ENCODE measurements around the gene ADIPOR2. TPM values are rescaled to one million over a fixed set of nuclear protein-coding genes. Genes with fewer than 3 reads are reported as not detected.

ADIPOR2 gene
- total RNA-seq, 1 experiment from 2014 or later = 45.3 TPM

GRCh38 chr12:1797991-1798640 lies 107.2 kb downstream of the ADIPOR2 start:
- H3K27me3 ChIP-seq (ENCODE audit: insufficient read depth, low read length) = no peaks in the 10 kb centered on the region
- H3K23ac ChIP-seq (ENCODE audit: insufficient read length, low read depth, low read length) = no peak overlapping the region
- Mint-ChIP-seq H3K4me3 (no peak overlapping the region), H3K27ac (no peak overlapping the region), H3K9me3 (no peaks in the 10 kb centered on the region; a peak in 1 of 5 replicates), H3K27me3 (ENCODE audit: low read depth) (peaks cover 7% of the 10 kb centered on the region), H3K4me1 (peaks cover 13 to 16% of the 10 kb centered on the region in 2 experiments), H3K36me3 (ENCODE audit: insufficient read depth in 1 of 3, low read depth in 3 of 3) (no peaks in the 10 kb centered on the region)
- H3K9me3 ChIP-seq (ENCODE audit: control insufficient read depth, low read depth, low read length) = no peaks in the 10 kb centered on the region
- no peak overlapping the region for H3K18ac ChIP-seq (ENCODE audit: insufficient read length, low read depth, low read length)
- no peak overlapping the region for H2BK12ac ChIP-seq (ENCODE audit: insufficient read length, low read depth, low read length)
- H2BK20ac ChIP-seq (ENCODE audit: low read depth, low read length, poor library complexity, severe bottlenecking) = no peak overlapping the region
- H3K4me1 ChIP-seq (ENCODE audit: insufficient read depth, low read length) = no peaks in the 10 kb centered on the region
- DNase-seq = peak; percentile 40
- H3K27ac ChIP-seq (ENCODE audit: insufficient read length, low read depth, low read length) = no peak overlapping the region
- no CpG with 5 or more reads among the region's 22 CpGs for WGBS (ENCODE audit: extremely low coverage, insufficient read length, low lambda C conversion rate)
- peaks cover 4% of the 10 kb centered on the region for H3K23me2 ChIP-seq (ENCODE audit: insufficient read length, low read depth, low read length, poor library complexity, severe bottlenecking)
- H4K5ac ChIP-seq (ENCODE audit: insufficient read length, low read depth, low read length) = no peak overlapping the region
- H3K79me1 ChIP-seq (ENCODE audit: insufficient read depth, low read depth, low read length, poor library complexity, severe bottlenecking) = no peaks in the 10 kb centered on the region
- no peak overlapping the region for H2BK120ac ChIP-seq (ENCODE audit: low read depth, low read length, poor library complexity, severe bottlenecking)
- H3K14ac ChIP-seq (ENCODE audit: insufficient read depth, low read length) = no peak overlapping the region
- H3K9ac ChIP-seq (ENCODE audit: extremely low read depth, insufficient read length, low read length) = no peak overlapping the region
- no peak overlapping the region for H3T11ph ChIP-seq (ENCODE audit: low read length)
- no peak overlapping the region for H2AK5ac ChIP-seq (ENCODE audit: insufficient read length, low read length)
- H4K20me1 ChIP-seq (ENCODE audit: control insufficient read depth, insufficient read depth, insufficient read length) = no peaks in the 10 kb centered on the region
- no peak overlapping the region for H3K4ac ChIP-seq (ENCODE audit: low read depth, low read length)
- H4K8ac ChIP-seq (replicated peaks; ENCODE audit: insufficient read length, low read depth, low read length) = no peak overlapping the region
- H4K91ac ChIP-seq (ENCODE audit: insufficient read length, low read depth, low read length) = no peak overlapping the region
- no peak for TF ChIP-seq CTCF (conservative IDR thresholded peaks at IDR 0.05)
- no peak overlapping the region for H2AFZ ChIP-seq (ENCODE audit: low read length)
- no peak overlapping the region for H3K4me2 ChIP-seq (ENCODE audit: insufficient read depth, insufficient read length, low read length)
- H2BK5ac ChIP-seq (ENCODE audit: insufficient read length, low read length) = no peak overlapping the region
- H3K56ac ChIP-seq (ENCODE audit: insufficient read length, low read depth, low read length) = no peak overlapping the region
- H2BK15ac ChIP-seq (ENCODE audit: low read depth, low read length) = no peak overlapping the region
- no peaks in the 10 kb centered on the region for H3K79me2 ChIP-seq (ENCODE audit: insufficient read depth, low read length)
